GM19035 (cell line): ENCODE results near the gene SEC16B.
"Not testable (repeated sequence)": the region's sequence is repeated elsewhere in the genome, so short reads cannot be mapped to it uniquely, and the experiment has no call there.

Experiments
- ATAC-seq: cut with Tn5 transposase; IDR thresholded peaks from one replicate; pipeline ENCODE4 v1.9.1; 2021; ENCODE audit not compliant: unreplicated experiment

The SEC16B gene

GRCh38 chr1:177969825-177970371 is at the start of gene SEC16B:
TSS of gene SEC16B (minus strand) at chr1:177970058. CDS start at chr1:177967981, 2,077 bp downstream.
- no peak for ATAC-seq

GRCh38 chr1:178019622-178020021 is 49.8 kb upstream of the SEC16B start:
- no peak for ATAC-seq

- no peak for ATAC-seq
Observed at GRCh38 chr1:178019208-178019607, 49.4 kb upstream of the SEC16B start.

- ATAC-seq, result no peak
Observed at GRCh38 chr1:178017517-178017916, 47.7 kb upstream of the SEC16B start.

GRCh38 chr1:178011864-178012503 is 42.1 kb upstream of the SEC16B start:
- no peak for ATAC-seq

GRCh38 chr1:178011465-178011828 is 41.6 kb upstream of the SEC16B start:
- ATAC-seq, result no peak

GRCh38 chr1:178010674-178011464 is 41.0 kb upstream of the SEC16B start:
- no peak for ATAC-seq

GRCh38 chr1:178006043-178006442 is 36.2 kb upstream of the SEC16B start:
- ATAC-seq, result no peak

- no peak for ATAC-seq
Observed at GRCh38 chr1:178005450-178005849, 35.6 kb upstream of the SEC16B start.

GRCh38 chr1:178004926-178005391 is 35.1 kb upstream of the SEC16B start:
- ATAC-seq, result no peak

- ATAC-seq, result no peak
Observed at GRCh38 chr1:177998696-177999631, 29.1 kb upstream of the SEC16B start.

GRCh38 chr1:177996957-177997356 is 27.1 kb upstream of the SEC16B start:
- no peak for ATAC-seq

GRCh38 chr1:177995369-177995768 is 25.5 kb upstream of the SEC16B start:
- no peak for ATAC-seq

- not testable (repeated sequence) for ATAC-seq
Observed at GRCh38 chr1:177986281-177986680, 16.4 kb upstream of the SEC16B start.

GRCh38 chr1:177984761-177985160 is 14.9 kb upstream of the SEC16B start:
- no peak for ATAC-seq

GRCh38 chr1:177984136-177984525 is 14.3 kb upstream of the SEC16B start:
- ATAC-seq, result no peak

GRCh38 chr1:177983482-177984135 is 13.8 kb upstream of the SEC16B start:
- ATAC-seq, result no peak

- ATAC-seq, result no peak
Observed at GRCh38 chr1:177983077-177983476, 13.2 kb upstream of the SEC16B start.

- no peak for ATAC-seq
Observed at GRCh38 chr1:177981200-177981599, 11.3 kb upstream of the SEC16B start.

- ATAC-seq, result no peak
Observed at GRCh38 chr1:177979272-177979671, 9.4 kb upstream of the SEC16B start.

- ATAC-seq, result no peak
Observed at GRCh38 chr1:177978530-177978929, 8.7 kb upstream of the SEC16B start.
